Liver (tissue), 9 donors: ENCODE results near the gene PAN3. TPM values are rescaled to one million over a fixed set of nuclear protein-coding genes. Genes with fewer than 3 reads are reported as not detected.

Source experiments
- DNase-seq: peaks from one replicate; pipeline ENCODE4 v3.0.0-alpha.2; 2017; ENCODE audit warnings: low spot score
- H3K27ac ChIP-seq, 2 donors: one replicate each; pipeline ENCODE4 v1.7.0; 2013; ENCODE audit warnings: inconsistent platforms in 2 of 2, low read length in 2 of 2, control low read depth in 1 of 2, low read depth in 1 of 2, mild to moderate bottlenecking in 1 of 2
- H3K27me3 ChIP-seq, 4 donors: one replicate each; pipeline versions ENCODE4 v1.6.1 to v1.7.0; 2013; ENCODE audit warnings: low read length in 3 of 4, inconsistent platforms in 1 of 4, mild to moderate bottlenecking in 1 of 4, moderate library complexity in 1 of 4; ENCODE audit not compliant: control insufficient read depth in 4 of 4, insufficient read depth in 4 of 4
- H3K36me3 ChIP-seq, 4 donors: one replicate each; pipeline versions ENCODE4 v1.6.1 to v1.7.0; 2013; ENCODE audit warnings: low read length in 3 of 4, mild to moderate bottlenecking in 3 of 4, low read depth in 1 of 4, moderate library complexity in 1 of 4; ENCODE audit not compliant: control insufficient read depth in 4 of 4, insufficient read depth in 3 of 4
- H3K4me1 ChIP-seq, 4 donors: one replicate each; pipeline versions ENCODE4 v1.6.1 to v1.7.0; 2013; ENCODE audit warnings: low read length in 3 of 4, mild to moderate bottlenecking in 3 of 4, moderate library complexity in 1 of 4; ENCODE audit not compliant: control insufficient read depth in 4 of 4, insufficient read depth in 4 of 4
- H3K4me3 ChIP-seq, 3 donors: one replicate each; pipeline versions ENCODE4 v1.6.1 to v1.7.0; 2013; ENCODE audit warnings: low read length in 3 of 3, control low read depth in 1 of 3, low read depth in 1 of 3, mild to moderate bottlenecking in 1 of 3
- H3K9ac ChIP-seq, 2 donors: one replicate each; pipeline ENCODE4 v1.7.0; 2013; ENCODE audit warnings: low read length in 2 of 2, mild to moderate bottlenecking in 2 of 2, moderate library complexity in 2 of 2, control low read depth in 1 of 2, low read depth in 1 of 2
- H3K9me3 ChIP-seq, 4 donors: one replicate each; pipeline versions ENCODE4 v1.6.1 to v1.7.0; 2013; ENCODE audit warnings: low read length in 3 of 4; ENCODE audit not compliant: control insufficient read depth in 4 of 4
- CTCF ChIP-seq: fragments of 150-350 bp; IDR thresholded peaks from 2 replicates; pipeline ENCODE4 v1.5.1; 2017; ENCODE audit warnings: improper control_type of control experiment, low read depth, low read length; ENCODE audit not compliant: missing input control
- EGR1 ChIP-seq, 2 donors: IDR thresholded peaks; 2 replicates each; pipeline ENCODE4 v1.6.1; 2016 to 2018; ENCODE audit warnings: antibody characterized with exemption in 2 of 2, low read depth in 2 of 2
- FOXA1 ChIP-seq: IDR thresholded peaks from 2 replicates; pipeline ENCODE4 v1.6.1; 2016; ENCODE audit warnings: antibody characterized with exemption
- FOXA2 ChIP-seq: IDR thresholded peaks from 2 replicates; pipeline ENCODE4 v1.6.1; 2016; ENCODE audit warnings: antibody characterized with exemption
- HNF4A ChIP-seq, 2 donors: conservative IDR thresholded peaks; 2 replicates each; pipeline ENCODE4 v1.6.1; 2016; ENCODE audit warnings: antibody characterized with exemption in 2 of 2, mild to moderate bottlenecking in 2 of 2
- HNF4G ChIP-seq: IDR thresholded peaks from 2 replicates; pipeline ENCODE4 v1.6.1; 2016; ENCODE audit warnings: antibody characterized with exemption
- JUND ChIP-seq, 2 donors: IDR thresholded peaks; 2 replicates each; pipeline ENCODE4 v1.6.1; 2016; ENCODE audit warnings: antibody characterized with exemption in 2 of 2
- NR2F2 ChIP-seq: IDR thresholded peaks from 2 replicates; pipeline ENCODE4 v1.6.1; 2016; ENCODE audit warnings: antibody characterized with exemption
- RAD21 ChIP-seq, 2 donors: IDR thresholded peaks; 2 replicates each; pipeline ENCODE4 v1.6.1; 2016; ENCODE audit warnings: antibody characterized with exemption in 2 of 2, mild to moderate bottlenecking in 2 of 2
- SP1 ChIP-seq: IDR thresholded peaks from 2 replicates; pipeline ENCODE4 v1.6.1; 2018; ENCODE audit warnings: antibody characterized with exemption, mild to moderate bottlenecking
- TAF1 ChIP-seq: conservative IDR thresholded peaks from 2 replicates; pipeline ENCODE4 v1.6.1; 2016; ENCODE audit warnings: antibody characterized with exemption, mild to moderate bottlenecking
- YY1 ChIP-seq: IDR thresholded peaks from 2 replicates; pipeline ENCODE4 v1.6.1; 2016; ENCODE audit warnings: antibody characterized with exemption, mild to moderate bottlenecking
- WGBS: extraction: QIAGEN DNeasy Blood & Tissue Kit; methylation state at CpG from one replicate; pipeline ENCODE4 v1.1.7; 2013; 5-methylcytosine and 5-hydroxymethylcytosine counted together
- polyA plus RNA-seq, 2 donors: library from polyadenylated mRNA; stranded (reverse) in 1 of 2; unstranded in 1 of 2; fragments of 200-250 nt in 1 of 2; fragments of >200 nt in 1 of 2; fragmentation: Nextera tagmentation in 1 of 2; extraction: Ambion mirVana in 1 of 2; gene quantifications; one replicate each; pipeline versions ENCODE4 v1.2.1 to v1.2.3, GENCODE V29; 2013 to 2015
- total RNA-seq, 2 donors: library from RNA; depleted of rRNA; stranded (reverse); fragments of >200 nt; gene quantifications; one replicate each; pipeline ENCODE4 v1.2.3, GENCODE V29; 2014
- TF ChIP-seq, protein P1 (sequence below): IDR thresholded peaks from 2 replicates; pipeline ENCODE4 v1.6.1; 2016; ENCODE audit warnings: antibody characterized with exemption
- TF ChIP-seq, protein P2 (sequence below): IDR thresholded peaks from 2 replicates; pipeline ENCODE4 v1.6.1; 2016; ENCODE audit warnings: antibody characterized with exemption, mild to moderate bottlenecking
- TF ChIP-seq, protein P3 (sequence below): IDR thresholded peaks from 2 replicates; pipeline ENCODE4 v1.6.1; 2016; ENCODE audit warnings: antibody characterized with exemption
- donor health status: healthy.
- donor health status: healthy.
- donor health status: healthy.
- donor health status: healthy.
- donor health status: healthy.

Gene PAN3
- total and polyA plus RNA-seq, 4 donors: 2.9 to 22.8 (median 11.6) TPM

DNA sequence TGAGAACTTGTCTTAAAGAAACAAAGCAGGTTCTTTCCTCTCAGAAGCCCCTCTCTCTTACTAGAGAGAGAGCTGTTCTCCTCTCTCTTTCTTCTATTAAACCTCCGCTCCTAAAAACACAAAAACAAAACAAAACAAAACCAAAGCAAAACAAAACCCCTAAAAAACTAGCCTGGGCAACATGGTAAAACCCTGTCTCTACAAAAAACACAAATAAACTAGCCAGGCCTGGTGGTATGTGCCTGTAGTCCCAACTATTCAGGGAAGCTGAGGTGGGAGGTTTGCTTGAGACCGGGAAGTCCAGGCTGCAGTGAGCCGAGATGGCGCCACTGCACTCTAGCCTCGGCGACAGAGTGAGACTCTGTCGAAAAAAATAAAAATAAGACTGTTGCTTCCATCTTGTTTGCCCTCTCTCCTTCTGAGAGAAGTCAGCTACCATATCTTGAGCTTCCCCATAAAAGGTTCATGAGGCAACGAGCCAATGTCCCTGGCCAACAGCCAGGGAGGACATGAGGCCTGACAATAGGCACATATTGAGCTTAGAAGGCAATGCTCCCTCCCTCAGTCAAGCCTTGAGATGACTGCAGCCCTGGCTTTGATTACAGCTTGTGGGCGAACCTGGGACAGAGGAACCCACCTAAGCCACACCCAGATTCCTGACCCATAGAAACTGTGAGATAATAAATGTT is 20.5 kb upstream of the PAN3 start:
- Histone ChIP-seq H3K9ac (no peak overlapping the region), H3K9me3 (no peaks in the 10 kb centered on the region), H3K4me1 (no peaks in the 10 kb centered on the region), H3K4me3 (no peak overlapping the region), H3K36me3 (no peaks in the 10 kb centered on the region), H3K27me3 (peaks cover 0 to 2% (median 0%) of the 10 kb centered on the region in 4 donors), H3K27ac (no peak overlapping the region)
- TF ChIP-seq, protein P1, sequence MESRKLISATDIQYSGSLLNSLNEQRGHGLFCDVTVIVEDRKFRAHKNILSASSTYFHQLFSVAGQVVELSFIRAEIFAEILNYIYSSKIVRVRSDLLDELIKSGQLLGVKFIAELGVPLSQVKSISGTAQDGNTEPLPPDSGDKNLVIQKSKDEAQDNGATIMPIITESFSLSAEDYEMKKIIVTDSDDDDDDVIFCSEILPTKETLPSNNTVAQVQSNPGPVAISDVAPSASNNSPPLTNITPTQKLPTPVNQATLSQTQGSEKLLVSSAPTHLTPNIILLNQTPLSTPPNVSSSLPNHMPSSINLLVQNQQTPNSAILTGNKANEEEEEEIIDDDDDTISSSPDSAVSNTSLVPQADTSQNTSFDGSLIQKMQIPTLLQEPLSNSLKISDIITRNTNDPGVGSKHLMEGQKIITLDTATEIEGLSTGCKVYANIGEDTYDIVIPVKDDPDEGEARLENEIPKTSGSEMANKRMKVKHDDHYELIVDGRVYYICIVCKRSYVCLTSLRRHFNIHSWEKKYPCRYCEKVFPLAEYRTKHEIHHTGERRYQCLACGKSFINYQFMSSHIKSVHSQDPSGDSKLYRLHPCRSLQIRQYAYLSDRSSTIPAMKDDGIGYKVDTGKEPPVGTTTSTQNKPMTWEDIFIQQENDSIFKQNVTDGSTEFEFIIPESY: no peak
- TF ChIP-seq SP1 (no peak), EGR1 (IDR thresholded peaks at IDR 0.05; ENCODE audit: low read depth in 2 of 2) (no peak), HNF4G (no peak), FOXA2 (no peak), CTCF (no peak), FOXA1 (no peak), HNF4A (conservative IDR thresholded peaks at IDR 0.05) (no peak)
- TF ChIP-seq, protein P2, sequence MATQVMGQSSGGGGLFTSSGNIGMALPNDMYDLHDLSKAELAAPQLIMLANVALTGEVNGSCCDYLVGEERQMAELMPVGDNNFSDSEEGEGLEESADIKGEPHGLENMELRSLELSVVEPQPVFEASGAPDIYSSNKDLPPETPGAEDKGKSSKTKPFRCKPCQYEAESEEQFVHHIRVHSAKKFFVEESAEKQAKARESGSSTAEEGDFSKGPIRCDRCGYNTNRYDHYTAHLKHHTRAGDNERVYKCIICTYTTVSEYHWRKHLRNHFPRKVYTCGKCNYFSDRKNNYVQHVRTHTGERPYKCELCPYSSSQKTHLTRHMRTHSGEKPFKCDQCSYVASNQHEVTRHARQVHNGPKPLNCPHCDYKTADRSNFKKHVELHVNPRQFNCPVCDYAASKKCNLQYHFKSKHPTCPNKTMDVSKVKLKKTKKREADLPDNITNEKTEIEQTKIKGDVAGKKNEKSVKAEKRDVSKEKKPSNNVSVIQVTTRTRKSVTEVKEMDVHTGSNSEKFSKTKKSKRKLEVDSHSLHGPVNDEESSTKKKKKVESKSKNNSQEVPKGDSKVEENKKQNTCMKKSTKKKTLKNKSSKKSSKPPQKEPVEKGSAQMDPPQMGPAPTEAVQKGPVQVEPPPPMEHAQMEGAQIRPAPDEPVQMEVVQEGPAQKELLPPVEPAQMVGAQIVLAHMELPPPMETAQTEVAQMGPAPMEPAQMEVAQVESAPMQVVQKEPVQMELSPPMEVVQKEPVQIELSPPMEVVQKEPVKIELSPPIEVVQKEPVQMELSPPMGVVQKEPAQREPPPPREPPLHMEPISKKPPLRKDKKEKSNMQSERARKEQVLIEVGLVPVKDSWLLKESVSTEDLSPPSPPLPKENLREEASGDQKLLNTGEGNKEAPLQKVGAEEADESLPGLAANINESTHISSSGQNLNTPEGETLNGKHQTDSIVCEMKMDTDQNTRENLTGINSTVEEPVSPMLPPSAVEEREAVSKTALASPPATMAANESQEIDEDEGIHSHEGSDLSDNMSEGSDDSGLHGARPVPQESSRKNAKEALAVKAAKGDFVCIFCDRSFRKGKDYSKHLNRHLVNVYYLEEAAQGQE: no peak
- WGBS: 67% methylated on average over 9 of the region's 9 CpGs
- no peak for DNase-seq

GRCh38 chr13:28120317-28120716 is 18.0 kb upstream of the PAN3 start:
- DNase-seq: no peak
- H3K36me3 ChIP-seq: no peaks in the 10 kb centered on the region
- H3K27ac ChIP-seq: no peak overlapping the region
- H3K9ac ChIP-seq: no peak overlapping the region
- no peaks in the 10 kb centered on the region for H3K9me3 ChIP-seq
- H3K27me3 ChIP-seq: peaks cover 0 to 2% (median 0%) of the 10 kb centered on the region in 4 donors
- H3K4me3 ChIP-seq: no peak overlapping the region
- H3K4me1 ChIP-seq: no peaks in the 10 kb centered on the region
- TF ChIP-seq SP1: no peak
- TF ChIP-seq HNF4A (conservative IDR thresholded peaks at IDR 0.05): no peak
- TF ChIP-seq YY1: no peak
- no peak for TF ChIP-seq JUND (IDR thresholded peaks at IDR 0.05)
- TF ChIP-seq, protein P2: no peak
- TF ChIP-seq NR2F2: no peak
- TF ChIP-seq FOXA2: no peak
- TF ChIP-seq, protein P1: no peak
- no peak for TF ChIP-seq CTCF
- TF ChIP-seq, protein P3, sequence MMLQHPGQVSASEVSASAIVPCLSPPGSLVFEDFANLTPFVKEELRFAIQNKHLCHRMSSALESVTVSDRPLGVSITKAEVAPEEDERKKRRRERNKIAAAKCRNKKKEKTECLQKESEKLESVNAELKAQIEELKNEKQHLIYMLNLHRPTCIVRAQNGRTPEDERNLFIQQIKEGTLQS: no peak
- TF ChIP-seq TAF1: no peak
- TF ChIP-seq HNF4G: no peak
- TF ChIP-seq RAD21 (IDR thresholded peaks at IDR 0.05): no peak
